OCI-LY3 (cell line): Measurements from ENCODE around the gene MYO9A.

ENCODE experiments used
- H2AFZ ChIP-seq: fragments of 200-600, 300-600 bp; shearing (Covaris generic); 2 replicates; pipeline ENCODE4 v1.6.0; 2014; ENCODE audit warnings: antibody characterized with exemption, low read depth, low read length
- H3K27ac ChIP-seq: fragments of 200-600, 300-600 bp; sonication (generic); 2 replicates; pipeline ENCODE4 v1.5.1; 2014; ENCODE audit warnings: mild to moderate bottlenecking, low read length, moderate library complexity, mixed read lengths
- H3K27me3 ChIP-seq: fragments of 200-600, 300-600 bp; sonication (generic); 2 replicates; pipeline ENCODE4 v1.6.1; 2014; ENCODE audit warnings: low read depth, low read length, mixed read lengths
- H3K36me3 ChIP-seq: fragments of 200-600, 300-600 bp; sonication (generic); replicated peaks from 2 replicates; pipeline ENCODE3; 2014; ENCODE audit warnings: low read depth, low read length, mixed read lengths
- H3K4me1 ChIP-seq: fragments of 300-600, 200-600 bp; sonication (generic); 2 replicates; pipeline ENCODE4 v1.6.1; 2014; ENCODE audit warnings: low read length, mixed read lengths
- H3K4me2 ChIP-seq: fragments of 200-600, 300-600 bp; sonication (generic); 2 replicates; pipeline ENCODE4 v1.6.1; 2014; ENCODE audit warnings: low read length, mixed read lengths
- H3K4me3 ChIP-seq: fragments of 300-600, 200-600 bp; sonication (generic); 2 replicates; pipeline ENCODE4 v1.5.1; 2014; ENCODE audit warnings: antibody characterized with exemption, mild to moderate bottlenecking, low read length, moderate library complexity
- H3K79me2 ChIP-seq: fragments of 300-600, 200-600 bp; shearing (Covaris generic); 2 replicates; pipeline ENCODE4 v1.6.1; 2014; ENCODE audit warnings: mild to moderate bottlenecking, low read length, mixed read lengths
- H3K9ac ChIP-seq: fragments of 300-600, 200-600 bp; shearing (Covaris generic); 2 replicates; pipeline ENCODE4 v1.6.0; 2014; ENCODE audit warnings: mild to moderate bottlenecking, low read length, moderate library complexity
- H3K9me3 ChIP-seq: fragments of 200-600, 300-600 bp; shearing (Covaris generic); 2 replicates; pipeline ENCODE4 v1.6.1; 2014; ENCODE audit warnings: low read length, mixed read lengths; ENCODE audit not compliant: insufficient read depth
- H4K20me1 ChIP-seq: fragments of 200-600, 300-600 bp; sonication (generic); 2 replicates; pipeline ENCODE4 v1.6.1; 2016; ENCODE audit warnings: low read length, mixed read lengths; ENCODE audit not compliant: insufficient read depth
- CTCF ChIP-seq: fragments of 200-600, 300-600 bp; sonication (generic); IDR thresholded peaks from 2 replicates; pipeline ENCODE4 v1.5.1; 2014; ENCODE audit warnings: antibody characterized with exemption, low read length, low read depth
- EZH2phosphoT487 ChIP-seq: fragments of 200-600 bp; shearing (Covaris generic); IDR thresholded peaks from 2 replicates; pipeline ENCODE4 v1.6.1; 2018; ENCODE audit warnings: antibody characterized with exemption, mixed run types, low read depth

MYO9A gene

DNA sequence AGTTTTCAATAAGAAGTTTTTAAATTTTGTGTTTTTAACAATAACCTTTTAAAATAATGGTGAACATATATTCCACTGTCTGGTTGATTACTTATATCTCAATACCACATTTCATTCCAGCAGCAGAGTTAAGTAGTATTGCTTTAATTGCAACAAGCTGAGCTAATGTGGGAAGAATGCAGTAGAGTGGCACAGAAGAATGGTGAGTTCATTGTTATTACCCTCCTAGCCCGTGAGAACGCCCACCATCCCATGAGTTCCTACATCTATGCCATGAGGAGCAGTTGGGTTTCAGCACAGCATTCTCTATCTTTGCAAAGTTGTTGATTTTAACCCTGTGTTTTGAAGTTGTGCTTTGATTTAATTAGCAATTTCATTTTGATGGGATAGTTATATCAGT is 325.4 kb downstream of the MYO9A start:
- Histone ChIP-seq H3K4me3 (no peak overlapping the region), H3K4me2 (no peak overlapping the region), H3K79me2 (no peaks in the 10 kb centered on the region), H3K36me3 (no peaks in the 10 kb centered on the region), H3K4me1 (0 out of 2 replicates have a peak, but pooled peaks cover 2% of the 10 kb centered on the region), H3K9ac (no peak overlapping the region), H4K20me1 (no peaks in the 10 kb centered on the region), H3K27ac (no peak overlapping the region), H2AFZ (no peak overlapping the region), H3K27me3 (peaks cover 2% of the 10 kb centered on the region; the same call in 1 of the 2 replicates), H3K9me3 (no peaks in the 10 kb centered on the region)
- no peak for TF ChIP-seq CTCF
- no peak for TF ChIP-seq EZH2phosphoT487

- no peak for TF ChIP-seq CTCF
- no peak for TF ChIP-seq EZH2phosphoT487
- no peak overlapping the region for H3K4me2 ChIP-seq
- no peak overlapping the region for H3K4me3 ChIP-seq
- H3K36me3 ChIP-seq: no peaks in the 10 kb centered on the region
- H3K27ac ChIP-seq: no peak overlapping the region
- no peaks in the 10 kb centered on the region for H4K20me1 ChIP-seq
- H3K9ac ChIP-seq: no peak overlapping the region
- H2AFZ ChIP-seq: no peak overlapping the region
- H3K27me3 ChIP-seq: peaks cover 8% of the 10 kb centered on the region; the same call in 1 of the 2 replicates
- 0 out of 2 replicates have a peak, but pooled peaks cover 4% of the 10 kb centered on the region for H3K4me1 ChIP-seq
- H3K9me3 ChIP-seq: no peaks in the 10 kb centered on the region
- H3K79me2 ChIP-seq: no peaks in the 10 kb centered on the region
Measured at GRCh38 chr15:71791975-71792374, 326.0 kb downstream of the MYO9A start.

- no peaks in the 10 kb centered on the region for H4K20me1 ChIP-seq
- peaks cover 16% of the 10 kb centered on the region; the same call in 1 of the 2 replicates for H3K27me3 ChIP-seq
- no peak overlapping the region for H3K9ac ChIP-seq
- H3K4me2 ChIP-seq: no peak overlapping the region
- H3K27ac ChIP-seq: no peak overlapping the region
- no peak overlapping the region for H2AFZ ChIP-seq
- no peaks in the 10 kb centered on the region for H3K79me2 ChIP-seq
- TF ChIP-seq EZH2phosphoT487 (no peak), CTCF (no peak)
- H3K4me3 ChIP-seq: no peak overlapping the region
- no peaks in the 10 kb centered on the region for H3K9me3 ChIP-seq
- no peaks in the 10 kb centered on the region for H3K36me3 ChIP-seq
- H3K4me1 ChIP-seq: peaks cover 8% of the 10 kb centered on the region; the same call in 1 of the 2 replicates
Measured at GRCh38 chr15:71790081-71790480, 327.9 kb downstream of the MYO9A start.

DNA sequence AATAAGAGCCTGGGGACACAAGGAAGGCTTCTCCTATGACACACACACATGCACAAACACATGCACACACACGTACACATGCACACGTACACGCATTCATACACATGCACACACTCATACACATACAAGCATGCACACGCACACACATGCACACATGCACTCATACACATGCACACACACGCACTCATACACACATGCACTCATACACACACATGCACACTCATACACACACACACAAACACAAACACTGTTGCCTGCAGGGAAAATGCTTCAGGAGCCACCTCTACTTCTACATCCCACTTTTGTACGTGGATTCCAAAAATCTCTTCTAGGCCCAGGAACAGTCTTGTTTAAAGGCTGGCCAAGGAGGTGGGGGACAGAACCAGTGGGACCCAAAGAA is 328.3 kb downstream of the MYO9A start:
- H3K79me2 ChIP-seq: no peaks in the 10 kb centered on the region
- H3K9me3 ChIP-seq: no peaks in the 10 kb centered on the region
- H3K4me1 ChIP-seq: peaks cover 8% of the 10 kb centered on the region; the same call in 1 of the 2 replicates
- no peaks in the 10 kb centered on the region for H3K36me3 ChIP-seq
- no peak overlapping the region for H2AFZ ChIP-seq
- no peak overlapping the region for H3K4me2 ChIP-seq
- no peak for TF ChIP-seq EZH2phosphoT487
- no peak for TF ChIP-seq CTCF
- H3K27ac ChIP-seq: no peak overlapping the region
- H3K4me3 ChIP-seq: no peak overlapping the region
- H3K9ac ChIP-seq: no peak overlapping the region
- no peaks in the 10 kb centered on the region for H4K20me1 ChIP-seq
- peaks cover 16% of the 10 kb centered on the region; the same call in 1 of the 2 replicates for H3K27me3 ChIP-seq
